HL-60/S4 treated with phorbol 12-myristate 13-acetate at 8.2 ng/mL for 4 days and 3 days (cell line): ENCODE measurements around the gene MICB.

ENCODE experiments used
- in situ Hi-C: fragments of 300-500 bp; cut with MboI; formaldehyde crosslinking; loops from 2 replicates; pipeline ENCODE4 v1.15.0; 2022; ENCODE audit warnings: low sequenced_read_pairs

Gene MICB

DNA sequence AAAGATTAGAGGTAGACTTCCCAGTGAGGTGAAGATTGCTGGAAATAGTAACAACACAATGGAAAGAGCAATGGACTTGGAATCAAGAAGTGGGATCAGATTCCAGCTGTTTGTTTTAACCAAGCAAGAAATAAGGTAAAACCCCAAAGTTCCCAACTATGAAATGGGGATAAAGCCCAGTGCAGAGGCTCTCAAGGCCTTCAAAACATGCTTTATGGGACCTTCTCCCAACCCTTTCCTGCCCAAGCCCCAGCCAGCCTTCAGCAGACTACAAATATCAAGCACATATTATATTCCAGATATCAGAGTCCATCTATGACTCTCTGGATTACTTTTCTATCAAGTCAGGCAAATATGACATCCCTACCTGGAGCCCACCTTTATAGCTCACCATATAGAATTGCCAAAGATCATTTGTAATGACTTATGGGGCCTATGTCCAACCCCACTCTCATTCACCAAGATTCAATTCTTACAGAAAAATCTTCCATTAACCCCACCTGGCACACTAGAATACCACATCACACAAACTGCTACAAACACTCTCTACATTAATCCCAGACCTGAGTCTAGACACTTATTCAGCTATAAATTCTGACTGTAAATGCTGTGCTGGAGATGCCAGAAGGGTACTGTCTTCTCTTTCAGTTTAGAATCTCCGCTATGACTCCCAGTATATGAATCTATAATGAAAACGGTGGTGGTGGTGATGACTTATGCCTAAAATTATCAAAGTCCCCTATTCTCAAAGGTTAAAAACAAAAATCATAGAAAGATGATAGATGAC lies 37.8 kb downstream of the MICB start:
- in situ Hi-C loops = no loop called here

DNA sequence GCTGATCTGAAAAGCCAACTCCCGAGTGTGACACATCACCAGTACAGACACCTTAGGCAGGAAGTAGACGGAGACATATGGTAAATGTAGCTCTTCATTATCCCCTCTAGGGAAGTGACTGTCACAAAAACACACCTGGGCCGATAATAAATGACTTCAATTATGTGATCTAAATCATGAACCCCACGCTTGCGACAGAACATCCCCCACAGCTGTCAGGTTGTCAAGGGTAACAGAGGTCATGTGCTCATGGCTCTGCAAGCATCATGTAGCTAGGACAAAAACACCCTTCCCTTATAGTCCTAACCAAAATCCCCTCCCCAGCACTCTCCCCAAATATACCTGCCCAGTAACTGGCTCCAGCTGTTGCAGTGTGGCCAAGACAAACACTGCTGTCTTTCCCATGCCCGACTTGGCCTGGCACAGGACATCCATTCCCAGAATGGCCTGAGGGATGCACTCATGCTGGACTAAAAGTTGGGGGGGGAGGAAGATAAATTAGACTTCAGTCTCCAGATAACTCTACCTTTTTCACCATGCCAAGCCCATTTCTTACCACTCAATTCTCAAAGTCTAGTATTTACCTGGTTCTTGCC lies 41.0 kb downstream of the MICB start:
- in situ Hi-C loops = no loop called here

DNA sequence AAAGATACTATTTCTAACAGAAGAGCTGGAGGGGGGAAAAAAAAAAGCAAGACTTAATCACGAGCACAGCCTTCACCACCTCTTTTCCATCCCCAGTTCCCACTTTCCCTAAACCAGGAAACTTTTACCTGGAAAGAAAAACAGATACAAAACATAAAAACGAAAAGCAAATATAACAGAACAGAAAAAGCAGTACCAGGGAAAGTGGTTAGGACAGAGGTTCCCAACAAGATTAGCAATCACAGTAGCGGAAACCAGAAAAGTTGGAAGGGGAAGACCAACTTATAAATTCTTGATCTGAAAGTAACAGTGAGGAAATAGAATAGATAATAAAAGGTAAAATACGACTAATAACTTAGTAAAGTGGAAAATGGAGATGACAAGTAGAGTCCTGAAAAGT lies 42.7 kb downstream of the MICB start:
- in situ Hi-C loops = no loop called here

DNA sequence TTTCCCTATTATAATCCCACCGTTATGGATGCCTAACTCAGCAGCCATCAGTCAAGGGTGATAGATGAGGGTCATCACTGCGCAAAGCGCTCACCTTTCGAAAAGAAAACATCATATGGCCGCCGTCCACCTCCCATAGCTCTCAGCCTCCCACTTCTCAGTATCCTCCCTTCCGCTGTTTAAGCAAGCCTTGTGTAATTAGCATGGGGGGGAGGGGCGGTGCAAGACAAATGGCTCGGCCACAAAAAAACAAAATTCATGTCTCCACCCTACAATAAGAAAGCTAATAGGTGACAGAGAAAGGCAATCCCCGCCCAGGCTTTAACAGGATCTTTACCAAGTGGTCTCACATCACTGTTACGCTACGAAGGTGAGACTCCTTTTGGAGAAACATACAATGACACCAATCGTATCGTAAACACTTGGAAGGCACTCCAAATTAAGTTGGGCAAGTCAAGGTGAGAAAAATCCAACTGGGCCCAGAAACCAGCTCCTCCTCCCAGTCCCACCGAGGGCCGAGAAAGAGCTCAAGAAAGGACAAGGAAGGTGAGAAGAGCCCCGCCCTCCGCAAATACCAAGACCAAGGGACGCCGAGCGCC lies 43.2 kb downstream of the MICB start:
- in situ Hi-C loops = no loop called here

DNA sequence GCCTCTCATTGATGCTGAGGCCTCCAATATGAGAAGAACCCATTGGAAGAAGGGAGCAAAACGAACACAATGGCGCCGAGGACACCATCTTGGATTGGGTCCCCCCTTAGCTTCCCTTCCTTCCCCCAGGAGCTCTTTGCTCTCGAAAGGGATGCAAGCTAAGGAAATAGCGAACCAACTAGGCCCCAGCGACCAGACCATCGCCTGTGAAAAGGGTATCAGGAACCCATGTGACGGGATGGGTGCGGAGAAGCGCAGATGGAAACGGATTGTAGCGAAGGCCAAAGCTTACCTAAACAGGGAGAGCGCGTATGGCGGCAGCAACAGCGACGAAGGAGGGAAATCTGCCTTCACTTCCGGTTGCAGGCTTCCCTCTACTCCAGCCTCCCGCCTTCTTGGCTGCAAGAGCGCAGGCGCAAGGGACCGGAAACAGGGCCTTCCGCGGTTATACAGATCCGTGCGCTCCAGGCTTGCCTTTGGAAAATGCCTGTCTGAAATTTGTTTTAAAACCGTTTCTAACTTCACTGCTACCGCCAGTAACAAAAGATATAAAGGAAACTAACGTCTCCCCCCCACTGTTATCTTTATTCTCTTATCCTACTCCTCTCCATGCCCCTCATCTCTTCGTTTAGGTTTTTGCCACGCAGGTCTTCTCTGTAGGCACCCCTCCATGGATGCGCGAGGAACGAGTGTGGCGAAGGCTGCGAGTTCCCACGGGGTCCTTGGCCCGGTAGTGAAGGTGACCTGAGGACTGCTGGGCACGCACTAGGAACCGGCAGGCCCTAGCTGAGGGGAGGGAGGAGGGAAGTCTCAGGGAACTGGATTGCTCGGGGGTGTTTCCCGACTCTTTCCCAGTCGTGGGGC lies 43.9 kb downstream of the MICB start, which contains the start of gene DDX39B:
Gene DDX39B (minus strand): TSS at position 346 of the 864 bp plus-strand sequence. CDS start 1,471 bp downstream, outside the sequence.
- in situ Hi-C loops = no loop called here

DNA sequence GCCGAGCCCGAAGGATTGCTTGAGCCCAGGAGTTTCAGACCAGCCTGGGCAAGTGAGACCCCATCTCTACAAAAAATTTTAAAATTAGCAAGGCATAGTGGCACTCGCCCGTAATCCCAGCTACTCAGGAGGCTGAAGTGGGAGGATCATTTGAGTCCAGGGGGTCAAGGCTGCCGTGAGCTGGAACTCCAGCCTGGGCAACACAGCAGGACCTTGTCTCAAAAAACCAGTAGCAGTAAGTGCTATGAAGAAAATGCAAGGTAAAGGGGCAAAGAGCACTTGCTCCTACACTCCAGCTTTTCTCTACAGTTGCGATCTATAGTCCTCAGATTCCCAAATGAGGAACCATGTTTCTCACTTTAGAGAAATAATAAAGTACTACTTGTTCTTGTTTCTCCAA lies 45.7 kb downstream of the MICB start:
- in situ Hi-C loops = no loop called here

DNA sequence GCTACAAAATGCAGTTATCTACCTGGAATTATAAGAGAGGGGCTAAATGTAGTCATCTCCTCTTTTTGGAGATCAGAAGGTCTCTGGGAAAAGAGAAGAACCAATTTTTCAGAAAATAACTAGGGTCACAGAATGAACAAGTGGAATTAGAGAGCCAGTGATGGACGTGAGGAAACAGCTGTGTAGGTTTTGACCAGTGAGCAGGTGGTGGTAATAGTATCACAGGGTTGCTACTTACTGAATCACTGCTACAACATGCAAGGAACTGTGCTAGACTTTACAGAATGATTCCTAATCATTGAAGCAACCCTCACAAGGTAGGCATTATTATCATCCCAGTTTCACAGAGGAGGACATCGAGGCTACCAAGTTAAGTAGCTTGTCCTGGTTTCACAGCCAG lies 46.7 kb downstream of the MICB start:
- in situ Hi-C loops = no loop called here

DNA sequence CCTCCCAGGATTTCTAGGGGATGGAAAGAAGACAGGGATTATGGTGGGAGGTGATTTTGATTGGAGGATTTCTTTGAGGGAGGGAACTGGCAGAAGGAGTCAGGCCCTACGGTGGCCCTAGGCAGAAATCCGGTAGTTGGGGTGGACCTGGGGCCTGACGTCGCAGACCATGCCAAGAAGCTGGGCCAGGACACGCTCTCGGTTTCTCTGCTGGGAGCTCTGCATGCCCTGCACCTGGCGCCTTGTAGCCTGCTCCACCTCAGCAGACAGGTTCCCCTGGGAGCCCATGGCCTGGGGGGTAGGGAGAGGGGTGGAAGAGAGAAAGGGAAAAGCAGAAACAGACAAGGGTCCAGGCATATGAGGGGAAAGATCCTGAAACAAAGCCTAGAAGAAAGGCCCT lies 47.3 kb downstream of the MICB start:
- in situ Hi-C loops = no loop called here

DNA sequence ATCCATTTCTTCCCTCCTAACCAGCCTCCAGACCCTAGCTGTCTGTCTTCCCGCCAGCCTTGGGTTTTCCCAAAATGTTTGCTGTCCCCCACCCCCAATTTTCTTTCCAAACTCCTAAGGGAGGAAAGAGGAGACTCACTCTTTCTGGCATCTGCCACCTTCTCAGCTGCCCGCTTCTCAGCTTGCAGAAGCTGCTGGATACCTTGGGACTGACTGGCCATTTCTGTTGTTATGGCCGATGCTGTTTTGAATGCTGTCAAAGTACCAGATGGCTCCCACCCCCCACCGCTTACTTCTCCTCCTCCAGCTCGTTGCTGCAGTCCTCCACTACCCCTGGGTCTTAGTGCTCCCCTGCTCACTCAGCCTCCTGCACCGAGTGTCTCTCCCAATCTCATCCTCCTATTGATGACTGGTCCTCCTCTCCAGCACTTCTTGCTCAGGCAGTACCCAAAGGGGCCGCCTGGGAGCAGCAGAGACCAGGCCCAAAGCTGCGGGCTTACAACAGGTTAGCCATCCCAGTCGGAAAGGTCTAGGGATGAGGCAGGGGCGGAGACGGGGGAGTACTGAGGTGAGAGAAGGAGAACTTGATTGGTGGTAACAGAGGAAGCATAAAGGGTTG lies 48.5 kb downstream of the MICB start, which contains the start of gene ATP6V1G2:
Gene ATP6V1G2 (minus strand): TSS at position 270 of the 619 bp plus-strand sequence. CDS start 49 bp downstream, at position 221.
- in situ Hi-C loops = no loop called here

DNA sequence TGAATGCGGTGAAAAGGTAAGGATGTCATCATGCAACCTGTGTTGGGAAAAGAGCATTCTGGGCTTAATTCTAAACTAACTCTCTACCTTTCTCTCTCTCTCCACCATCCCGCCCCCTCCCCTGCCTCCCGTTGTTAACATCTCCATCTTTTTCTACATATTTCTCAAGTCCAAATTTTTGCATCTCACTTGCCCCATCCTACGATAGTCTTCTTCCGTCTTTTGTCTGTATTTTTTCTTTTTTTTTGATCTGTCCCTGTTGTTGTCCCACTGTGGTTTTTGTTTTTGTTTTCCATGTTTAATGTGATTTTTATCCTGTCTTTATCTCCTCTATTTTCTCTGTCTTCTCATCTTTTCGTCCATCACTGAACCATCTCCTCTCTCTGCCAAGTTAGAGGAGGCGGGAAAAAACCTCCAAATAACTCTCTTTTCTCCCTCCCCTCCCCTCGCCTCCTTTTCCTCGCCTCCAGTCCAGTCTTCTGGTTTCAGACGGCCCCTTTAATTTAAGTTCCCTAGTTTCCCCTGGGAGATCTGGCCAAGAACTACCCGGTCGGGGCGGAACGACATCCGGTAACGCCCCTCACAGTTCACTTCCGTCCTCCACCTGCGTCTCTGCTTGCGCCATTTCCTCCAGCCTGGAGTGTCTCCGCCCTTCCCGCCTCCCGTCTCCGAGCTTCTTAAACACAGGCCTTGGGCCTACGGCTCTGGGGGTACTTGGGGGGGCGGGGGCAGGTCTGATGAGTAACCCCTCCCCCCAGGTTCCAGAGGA lies 49.2 kb downstream of the MICB start, which contains the start of gene NFKBIL1:
Gene NFKBIL1 (plus strand): TSS at position 651 of the 769 bp plus-strand sequence. CDS start 87 bp downstream, at position 738.
- in situ Hi-C loops = no loop called here

DNA sequence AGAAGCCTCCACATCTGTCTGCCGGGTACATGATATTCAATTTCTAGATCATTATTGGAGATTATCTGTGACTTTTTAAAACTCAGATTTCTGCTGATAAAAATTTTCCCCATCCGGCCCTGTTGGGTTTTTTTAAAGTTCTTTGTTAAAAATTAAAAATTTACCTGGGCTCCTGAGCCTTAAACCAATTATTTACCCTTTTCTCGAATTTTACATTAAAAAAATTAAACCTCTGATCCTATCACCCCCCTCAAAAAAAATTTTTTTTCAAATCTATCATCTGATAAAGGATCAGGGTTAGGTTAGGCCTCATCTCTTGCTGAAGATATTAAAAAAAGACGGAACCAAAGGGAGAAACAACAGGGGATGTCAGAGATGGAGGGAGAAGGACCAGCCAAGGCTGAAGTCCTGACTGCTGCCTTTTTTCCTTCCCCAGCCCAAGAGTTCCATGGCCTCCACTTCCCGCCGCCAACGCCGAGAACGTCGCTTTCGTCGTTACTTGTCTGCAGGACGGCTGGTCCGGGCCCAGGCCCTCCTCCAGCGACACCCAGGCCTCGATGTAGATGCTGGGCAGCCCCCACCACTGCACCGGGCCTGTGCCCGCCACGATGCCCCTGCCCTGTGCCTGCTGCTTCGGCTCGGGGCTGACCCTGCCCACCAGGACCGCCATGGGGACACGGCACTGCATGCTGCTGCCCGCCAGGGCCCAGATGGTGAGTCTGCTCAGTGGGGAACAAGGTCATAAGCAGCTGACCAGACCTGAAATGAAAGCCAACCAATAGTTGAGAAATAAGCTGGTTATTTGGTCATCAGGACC lies 50.0 kb downstream of the MICB start:
- in situ Hi-C loops = no loop called here

DNA sequence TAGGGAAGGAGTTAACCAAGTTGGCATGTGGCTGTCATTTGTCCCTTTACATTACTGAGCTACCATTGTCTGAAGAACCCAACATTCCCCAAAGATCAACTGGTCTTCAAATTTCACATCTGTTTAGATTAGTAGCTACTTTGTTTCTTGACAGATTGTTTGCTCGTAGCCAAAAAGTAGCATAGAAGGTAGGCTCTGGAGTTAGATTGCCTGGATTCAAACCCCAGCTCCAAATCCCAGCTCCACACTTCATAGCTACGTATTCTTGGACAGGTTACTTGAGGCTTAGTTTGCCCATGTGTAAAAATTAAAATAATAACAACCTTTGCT lies 50.6 kb downstream of the MICB start:
- in situ Hi-C loops = no loop called here

DNA sequence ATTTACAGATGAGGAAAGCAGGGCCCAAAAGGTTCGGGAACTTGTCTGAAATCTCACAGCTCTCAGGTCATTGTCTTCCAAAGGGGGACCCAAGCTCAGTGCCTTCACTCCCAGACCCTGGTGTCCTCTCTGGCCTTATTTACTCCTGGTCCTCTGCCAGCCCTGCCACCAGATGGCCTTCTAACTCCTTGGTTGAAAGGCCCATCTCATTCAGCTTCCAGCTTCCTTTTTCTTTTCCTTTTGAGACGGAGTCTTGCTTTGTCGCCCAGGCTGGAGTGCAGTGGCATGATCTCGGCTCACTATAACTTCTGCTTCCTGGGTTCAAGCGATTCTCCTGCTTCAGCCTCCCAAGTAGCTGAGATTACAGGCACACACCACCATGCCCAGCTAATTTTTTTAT lies 53.4 kb downstream of the MICB start:
- in situ Hi-C loops = loop anchor here (5.0 kb wide), 1 partner anchor 46 kb away; no protein-coding TSS in a partner anchor

DNA sequence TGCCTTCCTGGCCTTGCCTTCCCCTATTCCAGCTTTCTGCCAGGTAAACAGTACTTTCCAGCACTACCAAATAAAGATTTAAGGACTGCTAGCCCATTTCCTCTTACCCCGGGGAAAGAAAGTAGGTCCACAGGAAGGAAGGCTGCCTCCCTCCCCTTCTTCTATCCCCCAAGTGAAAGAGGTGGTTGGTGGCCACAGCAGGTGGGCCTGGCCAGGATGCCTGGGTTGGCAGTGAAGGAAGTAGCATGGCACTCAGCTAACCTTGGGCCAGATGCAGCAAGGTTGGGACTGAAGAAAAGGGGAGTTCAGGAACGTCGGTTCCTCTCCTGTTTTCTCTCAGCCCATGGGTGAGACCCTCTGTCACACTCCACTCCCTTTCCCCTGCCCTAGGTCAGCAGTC lies 58.4 kb downstream of the MICB start:
- in situ Hi-C loops = no loop called here

DNA sequence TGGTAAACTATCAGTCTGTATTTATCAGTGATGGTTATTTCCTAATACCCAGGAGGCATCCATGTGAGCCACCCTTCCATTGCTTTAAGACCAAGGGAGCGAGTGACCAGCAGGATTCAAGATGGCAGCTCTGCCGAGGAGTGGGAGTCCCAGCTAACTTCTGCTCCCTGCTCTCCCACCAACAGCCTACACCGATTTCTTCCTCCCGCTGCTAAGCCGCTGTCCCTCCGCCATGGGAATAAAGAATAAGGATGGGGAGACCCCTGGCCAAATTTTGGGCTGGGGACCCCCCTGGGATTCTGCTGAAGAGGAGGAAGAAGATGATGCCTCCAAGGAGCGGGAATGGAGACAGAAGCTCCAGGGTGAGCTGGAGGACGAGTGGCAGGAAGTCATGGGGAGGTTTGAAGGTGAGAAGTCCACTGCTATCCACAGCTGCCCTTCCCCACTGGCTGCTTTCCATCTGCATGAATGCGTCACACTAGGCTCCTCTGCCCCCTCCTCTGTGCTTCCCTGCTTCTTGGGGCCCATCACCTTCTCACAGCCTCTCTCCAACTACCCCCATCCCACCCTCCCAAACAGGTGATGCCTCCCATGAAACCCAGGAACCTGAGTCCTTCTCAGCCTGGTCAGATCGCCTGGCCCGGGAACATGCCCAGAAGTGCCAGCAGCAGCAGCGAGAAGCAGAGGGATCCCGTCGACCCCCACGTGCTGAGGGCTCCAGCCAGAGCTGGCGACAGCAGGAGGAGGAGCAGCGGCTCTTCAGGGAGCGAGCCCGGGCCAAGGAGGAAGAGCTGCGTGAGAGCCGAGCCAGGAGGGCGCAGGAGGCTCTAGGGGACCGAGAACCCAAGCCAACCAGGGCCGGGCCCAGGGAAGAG lies 59.7 kb downstream of the MICB start:
- in situ Hi-C loops = no loop called here

DNA sequence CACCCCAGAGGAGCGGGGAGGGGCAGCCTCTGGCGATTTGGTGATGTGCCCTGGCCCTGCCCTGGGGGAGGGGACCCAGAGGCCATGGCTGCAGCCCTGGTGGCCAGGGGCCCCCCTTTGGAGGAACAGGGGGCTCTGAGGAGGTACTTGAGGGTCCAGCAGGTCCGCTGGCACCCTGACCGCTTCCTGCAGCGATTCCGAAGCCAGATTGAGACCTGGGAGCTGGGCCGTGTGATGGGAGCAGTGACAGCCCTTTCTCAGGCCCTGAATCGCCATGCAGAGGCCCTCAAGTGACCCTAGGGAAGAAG lies 60.3 kb downstream of the MICB start:
- in situ Hi-C loops = no loop called here

DNA sequence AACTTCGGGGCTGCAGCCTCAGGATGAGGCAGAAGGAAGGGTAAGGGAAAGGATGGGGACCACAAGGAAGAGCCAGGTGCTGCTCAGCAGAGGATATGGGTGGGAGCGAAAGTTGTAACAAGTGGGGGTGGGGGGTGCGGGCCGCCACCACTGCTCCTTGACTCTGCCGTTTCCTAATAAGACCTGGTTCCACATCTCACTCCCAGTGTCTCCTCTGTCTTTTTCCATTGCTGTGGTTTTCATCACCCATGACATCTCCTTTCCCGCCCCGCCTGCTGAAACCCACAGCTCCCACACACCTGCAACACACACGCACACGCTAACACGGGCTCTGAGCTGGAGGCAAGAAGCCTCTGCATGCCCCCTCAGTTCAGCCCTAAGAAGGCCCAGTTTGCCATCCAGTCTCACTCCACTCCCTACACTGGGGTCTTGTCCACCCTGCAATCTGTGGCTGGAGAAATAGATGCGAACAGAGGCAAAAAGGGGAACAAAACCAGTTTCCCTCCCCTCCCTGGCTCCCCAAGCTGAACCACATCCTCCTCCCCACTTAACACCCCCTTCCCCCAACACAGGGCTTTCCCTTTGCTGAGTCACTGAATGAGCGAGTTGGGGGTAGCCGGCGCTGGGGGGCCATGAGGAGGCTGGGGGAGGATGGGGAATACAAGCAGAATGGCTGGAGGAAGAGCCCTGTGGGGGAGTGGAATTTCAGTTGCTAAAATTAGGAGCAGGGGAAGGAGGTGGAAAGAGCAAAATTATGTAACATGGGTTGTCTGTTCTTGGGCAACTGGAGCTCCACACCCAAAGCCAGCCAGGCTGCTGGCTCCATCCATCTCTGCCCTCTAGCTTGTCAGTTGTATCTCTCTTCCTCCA lies 60.9 kb downstream of the MICB start:
- in situ Hi-C loops = no loop called here
